ENCODE measurements around the gene VAMP1.
"Not testable (repeated sequence)": the region's sequence is repeated elsewhere in the genome, so short reads cannot be mapped to it uniquely, and the experiment has no call there.

VAMP1 gene, protein sequence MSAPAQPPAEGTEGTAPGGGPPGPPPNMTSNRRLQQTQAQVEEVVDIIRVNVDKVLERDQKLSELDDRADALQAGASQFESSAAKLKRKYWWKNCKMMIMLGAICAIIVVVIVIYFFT

DNA sequence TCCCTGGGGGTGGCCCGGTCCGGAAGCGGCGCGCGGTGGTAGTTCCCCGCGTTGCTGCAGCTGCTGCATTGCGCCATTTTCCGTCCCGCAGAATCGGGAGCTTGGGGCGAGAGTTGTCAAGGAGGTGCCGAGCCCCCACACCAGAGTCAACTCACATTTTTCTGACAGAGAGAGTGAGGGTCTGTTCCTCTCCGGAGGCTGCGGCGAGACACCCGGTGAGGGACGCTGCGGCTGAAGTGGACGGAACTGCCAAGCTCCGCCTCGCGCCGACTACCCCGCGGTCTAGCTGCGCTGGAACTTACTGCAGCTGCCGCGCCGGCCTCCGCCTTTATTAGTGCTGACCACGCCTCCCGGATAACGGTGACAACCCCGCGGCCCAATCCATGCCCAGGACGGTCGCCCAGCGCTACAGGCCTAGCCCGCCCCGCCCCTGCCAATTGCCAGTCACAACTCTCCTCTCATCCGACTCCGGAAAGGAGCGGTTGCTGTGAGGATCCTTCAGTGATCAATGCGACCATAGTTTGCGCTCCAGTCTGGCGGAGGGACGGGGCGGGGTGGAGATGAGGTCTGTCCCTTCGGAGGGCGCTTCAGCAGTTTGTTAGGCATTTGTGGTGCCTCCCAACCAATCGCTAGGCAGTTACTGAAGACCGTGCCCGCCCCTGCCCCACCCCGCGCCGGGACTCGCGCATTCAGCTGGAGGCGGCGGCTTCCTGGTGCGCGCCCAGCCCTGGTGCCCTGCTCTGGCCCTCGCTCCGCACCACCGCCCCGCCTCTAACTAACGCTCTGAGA, at the start of gene VAMP1:
Gene VAMP1, minus strand, starts transcription at position 303 of the 789 bp plus-strand sequence. Its CDS starts 146 bp downstream, at position 157.
- DNase-seq (ENCODE audit: low read depth in 2 of 2) = peak; percentile 97 to 98
- TF ChIP-seq, protein P1, sequence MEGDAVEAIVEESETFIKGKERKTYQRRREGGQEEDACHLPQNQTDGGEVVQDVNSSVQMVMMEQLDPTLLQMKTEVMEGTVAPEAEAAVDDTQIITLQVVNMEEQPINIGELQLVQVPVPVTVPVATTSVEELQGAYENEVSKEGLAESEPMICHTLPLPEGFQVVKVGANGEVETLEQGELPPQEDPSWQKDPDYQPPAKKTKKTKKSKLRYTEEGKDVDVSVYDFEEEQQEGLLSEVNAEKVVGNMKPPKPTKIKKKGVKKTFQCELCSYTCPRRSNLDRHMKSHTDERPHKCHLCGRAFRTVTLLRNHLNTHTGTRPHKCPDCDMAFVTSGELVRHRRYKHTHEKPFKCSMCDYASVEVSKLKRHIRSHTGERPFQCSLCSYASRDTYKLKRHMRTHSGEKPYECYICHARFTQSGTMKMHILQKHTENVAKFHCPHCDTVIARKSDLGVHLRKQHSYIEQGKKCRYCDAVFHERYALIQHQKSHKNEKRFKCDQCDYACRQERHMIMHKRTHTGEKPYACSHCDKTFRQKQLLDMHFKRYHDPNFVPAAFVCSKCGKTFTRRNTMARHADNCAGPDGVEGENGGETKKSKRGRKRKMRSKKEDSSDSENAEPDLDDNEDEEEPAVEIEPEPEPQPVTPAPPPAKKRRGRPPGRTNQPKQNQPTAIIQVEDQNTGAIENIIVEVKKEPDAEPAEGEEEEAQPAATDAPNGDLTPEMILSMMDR (IDR thresholded peaks at IDR 0.05; ENCODE audit: low read depth, low read length) = no peak
- peak within 1 kb of the TSS; percentile 78 to 92 for H3K4me3 ChIP-seq (replicated peaks in 1 of 2; ENCODE audit: low read depth in 2 of 2, low read length in 2 of 2)

DNA sequence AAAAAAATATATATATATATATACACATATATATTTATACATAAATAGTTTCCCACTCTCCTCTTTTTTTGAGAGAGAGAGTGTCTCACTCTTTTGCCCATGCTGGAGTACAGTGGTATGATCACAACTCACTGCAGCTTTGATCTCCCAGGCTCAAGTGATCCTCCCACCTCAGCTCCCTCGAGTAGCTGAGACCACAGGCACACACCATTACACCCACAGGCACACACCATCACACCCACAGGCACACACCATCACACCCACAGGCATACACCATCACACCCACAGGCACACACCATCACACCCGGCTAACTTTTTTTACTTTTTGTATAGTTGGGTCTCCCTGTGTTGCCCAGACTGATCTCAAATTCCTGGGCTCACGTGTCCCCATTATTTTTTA, 49.7 kb upstream of the VAMP1 start:
- H3K4me3 ChIP-seq (replicated peaks in 1 of 2; ENCODE audit: low read depth in 2 of 2, low read length in 2 of 2) = no peak overlapping the region
- TF ChIP-seq, protein P1 (IDR thresholded peaks at IDR 0.05; ENCODE audit: low read depth, low read length) = no peak
- no peak for DNase-seq (ENCODE audit: low read depth in 2 of 2)

DNA sequence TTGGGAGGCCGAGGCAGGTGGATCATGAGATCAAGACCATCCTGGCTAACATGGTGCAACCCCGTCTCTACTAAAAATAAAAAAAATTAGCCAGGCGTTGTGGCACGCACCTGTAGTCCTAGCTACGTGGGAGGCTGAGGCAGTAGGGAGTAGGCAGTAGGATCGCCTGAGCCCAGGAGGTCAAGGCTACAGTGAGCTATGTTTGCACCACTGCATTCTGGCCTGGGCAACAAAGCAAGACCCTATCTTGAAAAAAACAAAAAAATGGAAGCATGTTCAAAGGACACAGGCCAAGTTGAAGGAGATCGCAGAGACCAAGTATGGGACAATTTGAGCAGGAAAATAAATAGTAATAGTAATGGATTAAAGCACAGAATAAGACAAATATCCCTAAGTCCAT, 37.6 kb upstream of the VAMP1 start:
- no peak for DNase-seq (ENCODE audit: low read depth in 2 of 2)
- TF ChIP-seq, protein P1 (IDR thresholded peaks at IDR 0.05; ENCODE audit: low read depth, low read length) = no peak
- no peak overlapping the region for H3K4me3 ChIP-seq (replicated peaks in 1 of 2; ENCODE audit: low read depth in 2 of 2, low read length in 2 of 2)

DNA sequence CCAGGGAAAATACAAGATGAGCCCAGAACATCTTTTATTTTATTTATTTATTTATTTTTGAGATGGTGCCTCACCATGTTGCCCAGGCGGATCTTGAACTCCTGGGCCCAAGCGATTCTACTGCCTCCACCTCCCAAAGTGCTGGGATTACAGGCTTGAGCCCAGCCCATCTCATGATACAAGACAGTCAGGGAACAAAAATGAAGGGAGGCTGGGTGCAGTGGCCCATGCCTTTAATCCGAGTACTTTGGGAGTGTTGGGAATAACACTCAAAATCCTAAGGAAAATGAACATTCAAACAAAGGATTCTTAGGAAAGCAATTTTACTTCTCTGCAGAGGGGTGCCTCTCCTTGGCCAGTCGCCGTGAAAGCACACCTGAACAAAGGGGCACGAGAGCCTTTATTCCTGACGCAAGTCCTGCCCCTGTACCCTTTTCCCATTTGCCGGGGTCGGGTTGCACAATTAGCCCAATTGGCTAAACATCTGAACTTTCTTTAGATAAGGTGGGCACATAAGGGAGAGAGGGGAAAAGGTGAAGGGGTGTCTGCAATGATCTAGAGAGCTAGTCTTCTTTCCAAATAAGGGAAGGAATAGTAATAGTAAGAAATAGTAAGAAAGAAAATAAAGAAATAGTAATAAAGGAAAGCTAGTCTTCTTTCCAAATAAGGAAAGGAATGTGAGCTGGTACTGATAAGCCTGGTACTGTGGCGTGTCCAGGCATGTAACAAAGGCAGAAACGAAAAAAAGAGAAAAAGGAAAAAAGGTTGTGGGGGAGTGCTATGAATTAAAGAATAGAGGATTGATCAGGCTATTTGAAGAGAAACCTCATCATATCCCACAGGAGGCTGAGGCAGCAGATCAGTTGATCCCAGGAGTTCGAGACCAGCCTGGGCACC, 36.9 kb upstream of the VAMP1 start:
- peak; percentile 19 to 49 for DNase-seq (ENCODE audit: low read depth in 2 of 2)
- TF ChIP-seq, protein P1 (IDR thresholded peaks at IDR 0.05; ENCODE audit: low read depth, low read length) = no peak
- no peak overlapping the region for H3K4me3 ChIP-seq (replicated peaks in 1 of 2; ENCODE audit: low read depth in 2 of 2, low read length in 2 of 2)

DNA sequence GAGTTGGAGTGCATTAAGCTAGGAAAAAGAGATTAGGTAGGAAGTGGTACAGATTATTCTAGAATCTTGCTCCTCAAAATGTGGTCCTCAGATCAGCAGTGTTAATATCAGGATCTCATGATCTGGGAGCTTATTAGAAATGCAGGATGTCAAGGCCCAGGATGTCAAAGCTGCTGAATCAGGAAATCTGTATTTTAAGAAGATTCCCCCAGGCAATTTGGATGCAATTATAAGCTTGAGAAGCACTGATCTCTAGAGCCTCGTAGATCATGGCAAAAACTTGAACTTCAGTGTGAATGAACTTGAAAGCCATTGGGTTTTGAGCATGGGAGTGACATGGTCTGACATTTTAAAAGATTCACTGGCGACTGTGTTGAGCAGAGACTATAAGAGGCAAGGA, 30.0 kb upstream of the VAMP1 start:
- no peak overlapping the region for H3K4me3 ChIP-seq (replicated peaks in 1 of 2; ENCODE audit: low read depth in 2 of 2, low read length in 2 of 2)
- no peak for DNase-seq (ENCODE audit: low read depth in 2 of 2)
- TF ChIP-seq, protein P1 (IDR thresholded peaks at IDR 0.05; ENCODE audit: low read depth, low read length) = no peak

DNA sequence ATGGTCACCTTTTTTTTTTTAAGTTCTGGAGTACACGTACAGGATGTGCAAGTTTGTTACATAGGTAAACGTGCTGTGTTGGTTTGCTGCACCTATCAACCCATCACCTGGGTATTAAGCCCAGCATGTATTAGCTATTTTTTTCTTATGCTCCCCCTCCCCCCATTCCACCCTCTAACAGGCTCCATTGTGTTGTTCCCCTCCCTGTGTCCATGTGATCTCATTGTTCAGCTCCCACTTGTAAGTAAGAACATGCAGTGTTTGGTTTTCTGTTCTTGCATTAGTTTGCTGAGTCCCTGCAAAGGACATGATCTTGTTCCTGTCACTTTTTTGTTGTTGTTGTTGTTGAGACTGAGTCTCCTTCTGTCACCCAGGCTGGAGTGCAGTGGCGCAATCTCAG, 26.8 kb upstream of the VAMP1 start:
- H3K4me3 ChIP-seq (replicated peaks in 1 of 2; ENCODE audit: low read depth in 2 of 2, low read length in 2 of 2); DNase-seq (ENCODE audit: low read depth in 2 of 2): not testable (repeated sequence)

DNA sequence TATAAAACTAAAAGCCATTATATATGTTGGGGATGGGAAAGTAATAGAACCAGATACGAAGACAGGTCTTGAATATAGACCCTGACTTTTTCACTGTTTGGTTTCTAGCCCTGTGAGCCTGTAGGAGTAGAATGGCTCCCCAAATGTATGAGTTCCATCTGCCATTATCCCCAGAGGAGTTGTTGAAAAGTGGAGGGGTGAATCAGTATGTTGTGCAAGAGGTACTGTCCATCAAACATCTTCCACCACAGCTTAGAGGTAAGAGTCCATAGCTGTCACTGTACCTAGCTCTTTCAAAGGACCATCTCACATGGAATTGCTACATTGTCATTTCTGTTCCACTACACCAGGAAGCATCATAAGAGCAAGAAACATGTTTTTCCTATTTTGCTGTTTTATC, 24.5 kb upstream of the VAMP1 start:
- TF ChIP-seq, protein P1 (IDR thresholded peaks at IDR 0.05; ENCODE audit: low read depth, low read length) = no peak
- peak in 1 of 2 donors; percentile 35 for DNase-seq (ENCODE audit: low read depth in 2 of 2)
- peak overlapping the region in 1 of 2 donors; percentile 69 for H3K4me3 ChIP-seq (replicated peaks in 1 of 2; ENCODE audit: low read depth in 2 of 2, low read length in 2 of 2)
